Measurements from ENCODE around the gene REEP2.
"Not testable (repeated sequence)": the region's sequence is repeated elsewhere in the genome, so short reads cannot be mapped to it uniquely, and the experiment has no call there.

The REEP2 gene

GRCh38 chr5:138472353-138472752 is 33.5 kb downstream of the REEP2 start:
- H3K27ac ChIP-seq (ENCODE audit: poor library complexity, severe bottlenecking) = no peak overlapping the region
- no peak for DNase-seq (ENCODE audit: low spot score)
- ATAC-seq (ENCODE audit: low read depth) = no peak

GRCh38 chr5:138473151-138473550 is 34.3 kb downstream of the REEP2 start:
- H3K4me3 ChIP-seq (ENCODE audit: severe bottlenecking); ATAC-seq (ENCODE audit: low read depth): not testable (repeated sequence)

More at GRCh38 chr5:138472353-138472752, 33.5 kb downstream of the REEP2 start:
- no peaks in the 10 kb centered on the region for H3K9me3 ChIP-seq (ENCODE audit: severe bottlenecking)
- TF ChIP-seq CTCF (IDR thresholded peaks at IDR 0.05; ENCODE audit: poor library complexity, severe bottlenecking) = no peak
- peaks cover 7% of the 10 kb centered on the region for H3K4me1 ChIP-seq (ENCODE audit: insufficient read depth, poor library complexity, severe bottlenecking)
- no peaks in the 10 kb centered on the region for H3K27me3 ChIP-seq (ENCODE audit: insufficient read depth, poor library complexity, severe bottlenecking)
- H3K4me3 ChIP-seq (ENCODE audit: severe bottlenecking) = no peak overlapping the region
- peaks cover 9% of the 10 kb centered on the region for H3K36me3 ChIP-seq (ENCODE audit: low read depth)

DNA sequence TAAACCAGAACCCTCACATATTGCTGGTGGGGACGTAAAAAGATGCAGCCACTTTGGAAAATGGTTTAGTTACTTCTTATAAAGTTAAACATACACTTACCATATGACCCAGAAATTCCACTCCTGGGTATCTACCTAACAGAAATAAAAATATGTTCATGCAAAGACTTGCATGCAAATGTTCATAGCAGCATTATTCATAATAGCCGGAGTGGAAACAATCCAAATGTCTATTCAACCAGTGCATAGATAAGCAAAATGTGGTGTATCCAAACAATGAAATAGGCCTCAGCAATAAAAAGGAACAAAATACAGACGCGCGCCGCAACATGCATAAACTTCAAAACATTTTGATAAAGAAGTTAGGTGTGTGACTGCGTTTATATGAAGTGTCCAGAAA is 38.1 kb downstream of the REEP2 start:
- H3K4me1 ChIP-seq (ENCODE audit: insufficient read depth, poor library complexity, severe bottlenecking) = no peaks in the 10 kb centered on the region
- DNase-seq (ENCODE audit: low spot score) (no peak), ATAC-seq (ENCODE audit: low read depth) (no peak)
- H3K27ac ChIP-seq (ENCODE audit: poor library complexity, severe bottlenecking) = no peak overlapping the region
- no peak for TF ChIP-seq CTCF (IDR thresholded peaks at IDR 0.05; ENCODE audit: poor library complexity, severe bottlenecking)
- H3K36me3 ChIP-seq (ENCODE audit: low read depth) = no peaks in the 10 kb centered on the region
- no peak overlapping the region for H3K4me3 ChIP-seq (ENCODE audit: severe bottlenecking)
- H3K27me3 ChIP-seq (ENCODE audit: insufficient read depth, poor library complexity, severe bottlenecking) = no peaks in the 10 kb centered on the region
- H3K9me3 ChIP-seq (ENCODE audit: severe bottlenecking) = no peaks in the 10 kb centered on the region

More at GRCh38 chr5:138473151-138473550, 34.3 kb downstream of the REEP2 start:
- not testable (repeated sequence) for H3K4me1 ChIP-seq (ENCODE audit: insufficient read depth, poor library complexity, severe bottlenecking); H3K36me3 ChIP-seq (ENCODE audit: low read depth); H3K27me3 ChIP-seq (ENCODE audit: insufficient read depth, poor library complexity, severe bottlenecking); DNase-seq (ENCODE audit: low spot score); H3K9me3 ChIP-seq (ENCODE audit: severe bottlenecking); H3K27ac ChIP-seq (ENCODE audit: poor library complexity, severe bottlenecking)

DNA sequence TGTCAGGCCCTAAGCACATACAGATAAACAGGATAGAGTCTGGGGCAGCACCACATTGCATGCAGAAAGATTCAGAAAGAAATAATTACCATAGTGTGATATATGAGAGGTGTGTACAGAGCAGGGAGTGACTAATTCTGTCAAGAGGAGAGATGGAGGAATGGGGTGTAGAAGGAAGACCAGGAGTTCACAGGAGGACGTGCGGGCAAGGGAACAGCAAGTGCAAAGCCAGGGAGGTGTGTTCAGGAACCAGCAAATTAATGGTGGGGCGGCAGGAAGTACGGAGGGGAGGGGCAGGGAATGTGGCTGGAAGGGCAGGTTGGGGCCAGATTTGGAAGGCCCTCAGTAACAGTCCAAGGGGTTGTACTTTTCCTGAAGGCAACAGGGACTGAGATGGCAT is 43.8 kb downstream of the REEP2 start:
- Histone ChIP-seq H3K4me3 (ENCODE audit: severe bottlenecking) (no peak overlapping the region), H3K9me3 (ENCODE audit: severe bottlenecking) (no peaks in the 10 kb centered on the region), H3K36me3 (ENCODE audit: low read depth) (no peaks in the 10 kb centered on the region), H3K27ac (ENCODE audit: poor library complexity, severe bottlenecking) (no peak overlapping the region), H3K27me3 (ENCODE audit: insufficient read depth, poor library complexity, severe bottlenecking) (no peaks in the 10 kb centered on the region), H3K4me1 (ENCODE audit: insufficient read depth, poor library complexity, severe bottlenecking) (peaks cover 11% of the 10 kb centered on the region)
- no peak for TF ChIP-seq CTCF (IDR thresholded peaks at IDR 0.05; ENCODE audit: poor library complexity, severe bottlenecking)
- DNase-seq (ENCODE audit: low spot score) = no peak
- ATAC-seq (ENCODE audit: low read depth) = peak; percentile 87

- DNase-seq (ENCODE audit: low spot score) (no peak), ATAC-seq (ENCODE audit: low read depth) (peak; percentile 53)
- Histone ChIP-seq H3K27ac (ENCODE audit: poor library complexity, severe bottlenecking) (no peak overlapping the region), H3K36me3 (ENCODE audit: low read depth) (no peaks in the 10 kb centered on the region), H3K4me1 (ENCODE audit: insufficient read depth, poor library complexity, severe bottlenecking) (peaks cover 24% of the 10 kb centered on the region), H3K27me3 (ENCODE audit: insufficient read depth, poor library complexity, severe bottlenecking) (no peaks in the 10 kb centered on the region), H3K4me3 (ENCODE audit: severe bottlenecking) (no peak overlapping the region), H3K9me3 (ENCODE audit: severe bottlenecking) (no peaks in the 10 kb centered on the region)
- no peak for TF ChIP-seq CTCF (IDR thresholded peaks at IDR 0.05; ENCODE audit: poor library complexity, severe bottlenecking)
These were observed 49.7 kb downstream of the REEP2 start for GRCh38 chr5:138488481-138488945.
